H1 (cell line): ENCODE data around the gene ZNF764. TPM values are rescaled to one million over a fixed set of nuclear protein-coding genes. Genes with fewer than 3 reads are reported as not detected.
A peak's percentile ranks its signal among the peaks of the same experiment; 100 is the strongest.

Experiments used
- CTCF ChIA-PET: fragments of 300-600 bp; sonication (Branson Sonifier 250); formaldehyde crosslinking; loops from one replicate; lab custom pipeline; 2021; ENCODE audit not compliant: partially characterized antibody; lab: Charles Lee
- POLR2A ChIA-PET: fragments of 300-600 bp; sonication (Branson Sonifier 250); formaldehyde crosslinking; loops from one replicate; lab custom pipeline; 2021; ENCODE audit warnings: inconsistent platforms; ENCODE audit not compliant: partially characterized antibody; lab: Charles Lee
- DNase-seq, 2 experiments: peaks; one replicate each; pipeline versions ENCODE4 v3.0.0 to v3.0.0-alpha.2; 2010 to 2022; ENCODE audit warnings: low spot score in 2 of 2, low read depth in 1 of 2, mixed read lengths in 1 of 2
- FAIRE-seq: peaks from 2 replicates; lab custom pipeline; 2011; peaks lifted over from hg19 to GRCh38; lab: Jason Lieb, UNC
- H2AFZ ChIP-seq: 2 replicates; pipeline ENCODE4 v1.8.1; 2012; ENCODE audit warnings: low read length, inconsistent platforms
- H2AK5ac ChIP-seq: 2 replicates; pipeline ENCODE4 v1.6.1; 2013; ENCODE audit warnings: low read depth, low read length
- H2BK120ac ChIP-seq: replicated peaks from 2 replicates; pipeline ENCODE3; 2013; ENCODE audit warnings: low read depth, low read length, inconsistent platforms
- H2BK12ac ChIP-seq: 2 replicates; pipeline ENCODE4 v1.6.1; 2013; ENCODE audit warnings: low read depth, low read length
- H2BK15ac ChIP-seq: 2 replicates; pipeline ENCODE4 v1.6.1; 2013; ENCODE audit warnings: low read length
- H2BK20ac ChIP-seq: 2 replicates; pipeline ENCODE4 v1.6.1; 2013; ENCODE audit warnings: low read length
- H2BK5ac ChIP-seq: 2 replicates; pipeline ENCODE4 v1.6.1; 2013; ENCODE audit warnings: low read depth, low read length
- H3K14ac ChIP-seq: 2 replicates; pipeline ENCODE4 v1.6.1; 2013; ENCODE audit warnings: inconsistent platforms; ENCODE audit not compliant: insufficient read length
- H3K18ac ChIP-seq: 2 replicates; pipeline ENCODE4 v1.6.1; 2013; ENCODE audit warnings: low read length; ENCODE audit errors: extremely low read depth
- H3K23ac ChIP-seq: 2 replicates; pipeline ENCODE4 v1.6.1; 2013; ENCODE audit warnings: inconsistent platforms; ENCODE audit not compliant: insufficient read length
- H3K23me2 ChIP-seq: 2 replicates; pipeline ENCODE4 v1.6.1; 2013; ENCODE audit warnings: low read depth, low read length
- H3K27ac ChIP-seq: 2 replicates; pipeline ENCODE4 v1.6.1; 2011; ENCODE audit warnings: low read depth, low read length, inconsistent platforms
- H3K27me3 ChIP-seq, 4 experiments: replicated peaks in 1 of 4; 1 replicate in 1 of 4; 2 replicates in 3 of 4; pipeline versions ENCODE4 v1.6.1 to v1.8.1; 2011 to 2013; ENCODE audit warnings: low read length in 3 of 4, mild to moderate bottlenecking in 3 of 4, inconsistent platforms in 2 of 4, mixed read lengths in 2 of 4, moderate library complexity in 1 of 4; ENCODE audit not compliant: control insufficient read depth in 3 of 4, insufficient read depth in 3 of 4; ENCODE audit errors: extremely low read depth in 1 of 4
- H3K36me3 ChIP-seq, 4 experiments: 2 replicates each; pipeline versions ENCODE4 v1.6.1 to v1.8.1; 2011 to 2013; ENCODE audit warnings: mild to moderate bottlenecking in 4 of 4, low read length in 3 of 4, moderate library complexity in 2 of 4, control low read depth in 1 of 4, inconsistent platforms in 1 of 4; ENCODE audit not compliant: insufficient read depth in 4 of 4, control insufficient read depth in 2 of 4
- H3K4ac ChIP-seq: replicated peaks from 2 replicates; pipeline ENCODE3; 2013; ENCODE audit warnings: low read length, low read depth, mixed read lengths, inconsistent platforms; ENCODE audit not compliant: insufficient read length
- H3K4me1 ChIP-seq, 4 experiments: replicated peaks in 1 of 4; 1 replicate in 1 of 4; 2 replicates in 3 of 4; pipeline versions ENCODE4 v1.6.1 to v1.8.1; 2011 to 2013; ENCODE audit warnings: low read length in 3 of 4, inconsistent platforms in 2 of 4, mixed read lengths in 1 of 4; ENCODE audit not compliant: insufficient read depth in 4 of 4, control insufficient read depth in 3 of 4
- H3K4me2 ChIP-seq, 2 experiments: 2 replicates each; pipeline versions ENCODE4 v1.6.1 to v1.8.1; 2011 to 2013; ENCODE audit warnings: low read depth in 2 of 2, low read length in 2 of 2, control low read depth in 1 of 2, inconsistent platforms in 1 of 2, mild to moderate bottlenecking in 1 of 2; ENCODE audit not compliant: insufficient read depth in 1 of 2
- H3K4me3 ChIP-seq, 4 experiments: fragments of 200-600, 300-600 bp in 1 of 4; sonication (generic), shearing (Covaris generic), sonication (Bioruptor Twin) in 1 of 4; 2 replicates each; pipeline versions ENCODE4 v1.5.1 to v1.8.1; 2011 to 2016; ENCODE audit warnings: low read length in 4 of 4, low read depth in 3 of 4, control low read depth in 2 of 4, inconsistent platforms in 2 of 4, mild to moderate bottlenecking in 2 of 4, mixed read lengths in 1 of 4, moderate library complexity in 1 of 4; ENCODE audit not compliant: insufficient read depth in 2 of 4; ENCODE audit errors: extremely low read depth in 1 of 4
- H3K56ac ChIP-seq: replicated peaks from 2 replicates; pipeline ENCODE3; 2013; ENCODE audit warnings: low read depth, mild to moderate bottlenecking, mixed read lengths, low read length, inconsistent platforms; ENCODE audit not compliant: insufficient read length
- H3K79me1 ChIP-seq: 2 replicates; pipeline ENCODE4 v1.6.1; 2013; ENCODE audit warnings: low read depth, low read length, control low read depth
- H3K79me2 ChIP-seq, 2 experiments: 2 replicates each; pipeline versions ENCODE4 v1.6.1 to v1.8.1; 2012 to 2013; ENCODE audit warnings: low read length in 2 of 2, mild to moderate bottlenecking in 2 of 2, inconsistent platforms in 1 of 2; ENCODE audit not compliant: insufficient read depth in 2 of 2, control insufficient read depth in 1 of 2
- H3K9ac ChIP-seq, 4 experiments: replicated peaks in 1 of 4; 1 replicate in 1 of 4; 2 replicates in 3 of 4; pipeline versions ENCODE4 v1.6.1 to v1.8.1; 2011 to 2013; ENCODE audit warnings: low read depth in 3 of 4, low read length in 3 of 4, control low read depth in 2 of 4, mild to moderate bottlenecking in 2 of 4, moderate library complexity in 2 of 4, inconsistent platforms in 1 of 4; ENCODE audit errors: extremely low read depth in 1 of 4
- H3K9me3 ChIP-seq, 2 experiments: 2 replicates each; pipeline versions ENCODE4 v1.6.1 to v1.8.1; 2012 to 2013; ENCODE audit warnings: mild to moderate bottlenecking in 2 of 2, moderate library complexity in 2 of 2, control low read depth in 1 of 2, inconsistent platforms in 1 of 2, low read depth in 1 of 2, low read length in 1 of 2, mixed read lengths in 1 of 2; ENCODE audit not compliant: insufficient read depth in 2 of 2
- H4K20me1 ChIP-seq, 2 experiments: replicated peaks in 1 of 2; 2 replicates each; pipeline versions ENCODE3 to v1.8.1; 2011 to 2013; ENCODE audit warnings: inconsistent platforms in 2 of 2, low read length in 2 of 2, mild to moderate bottlenecking in 1 of 2; ENCODE audit not compliant: insufficient read depth in 2 of 2, control insufficient read depth in 1 of 2
- H4K5ac ChIP-seq: 2 replicates; pipeline ENCODE4 v1.6.1; 2013; ENCODE audit warnings: low read length, low read depth, mixed read lengths, inconsistent platforms; ENCODE audit not compliant: insufficient read length
- H4K8ac ChIP-seq: 2 replicates; pipeline ENCODE4 v1.8.0; 2013; ENCODE audit warnings: mild to moderate bottlenecking, moderate library complexity, low read length, inconsistent platforms; ENCODE audit not compliant: insufficient read depth; ENCODE audit errors: extremely low read depth
- H4K91ac ChIP-seq: replicated peaks from 2 replicates; pipeline ENCODE3; 2013; ENCODE audit warnings: low read length, mixed read lengths, inconsistent platforms; ENCODE audit not compliant: insufficient read length
- ASH2L ChIP-seq: fragments of 200-600, 300-600 bp; sonication (generic); IDR thresholded peaks from one replicate; pipeline ENCODE4 v1.7.1; 2017; ENCODE audit warnings: low read length
- BACH1 ChIP-seq: IDR thresholded peaks from 2 replicates; pipeline ENCODE4 v1.6.1; 2012; ENCODE audit warnings: low read length, improper control_type of control experiment
- CTBP2 ChIP-seq: IDR thresholded peaks from 2 replicates; pipeline ENCODE4 v1.7.0; 2011; ENCODE audit warnings: borderline replicate concordance, mild to moderate bottlenecking, moderate library complexity, mixed read lengths, low read length; ENCODE audit not compliant: insufficient read depth, insufficient read length
- GTF2F1 ChIP-seq: IDR thresholded peaks from 2 replicates; pipeline ENCODE4 v1.6.1; 2012; ENCODE audit warnings: low read depth, low read length, improper control_type of control experiment, borderline replicate concordance
- KDM5A ChIP-seq: fragments of 200-600 bp; IDR thresholded peaks from 2 replicates; pipeline ENCODE4 v1.7.1; 2012; ENCODE audit warnings: mild to moderate bottlenecking, low read length, inconsistent platforms, mixed read lengths
- POLR2A ChIP-seq, 2 experiments: IDR thresholded peaks; 1 replicate in 1 of 2; 2 replicates in 1 of 2; pipeline ENCODE4 v1.6.1; 2011; ENCODE audit warnings: low read depth in 2 of 2, low read length in 2 of 2, mild to moderate bottlenecking in 2 of 2; ENCODE audit errors: control extremely low read depth in 1 of 2
- SAP30 ChIP-seq: fragments of 300-600 bp; sonication (generic); IDR thresholded peaks from 2 replicates; pipeline ENCODE4 v1.7.1; 2012; ENCODE audit warnings: low read length, moderate library complexity, mild to moderate bottlenecking, inconsistent platforms; ENCODE audit not compliant: insufficient read depth, insufficient replicate concordance
- SP1 ChIP-seq: IDR thresholded peaks from 2 replicates; pipeline ENCODE4 v1.6.1; 2011; ENCODE audit warnings: low read depth, low read length
- SP4 ChIP-seq: IDR thresholded peaks from 2 replicates; pipeline ENCODE4 v1.6.1; 2012; ENCODE audit warnings: low read length, inconsistent platforms
- TEAD4 ChIP-seq: IDR thresholded peaks from 2 replicates; pipeline ENCODE4 v1.6.1; 2012; ENCODE audit warnings: low read depth, low read length, inconsistent platforms, mixed read lengths
- WGBS, 2 experiments: shearing (Covaris generic) in 1 of 2; methylation state at CpG; one replicate each; pipeline versions ENCODE4 v1.1.6 to v1.1.7; 2013 to 2015; ENCODE audit warnings: low lambda C conversion rate in 2 of 2, mixed read lengths in 2 of 2, inconsistent platforms in 1 of 2, low coverage in 1 of 2, missing lambda C conversion rate in 1 of 2; ENCODE audit not compliant: insufficient replicate concordance in 2 of 2, insufficient coverage in 1 of 2, insufficient read length in 1 of 2; ENCODE audit errors: extremely low coverage in 1 of 2, missing lambda C conversion rate in 1 of 2; 5-methylcytosine and 5-hydroxymethylcytosine counted together
- polyA plus RNA-seq, 7 experiments: library from polyadenylated mRNA; depleted of rRNA in 3 of 7; stranded (reverse) in 5 of 7; unstranded in 2 of 7; fragments of >200 nt in 5 of 7; fragments of 200-250 nt in 2 of 7; gene quantifications; 1 replicate in 5 of 7; 2 replicates in 1 of 7; 4 replicates in 1 of 7; pipeline versions ENCODE4 v1.2.1 to v1.2.3, GENCODE V29; 2011 to 2013; ENCODE audit warnings: missing spikeins in 2 of 7, mixed read lengths in 2 of 7
- total RNA-seq: library from RNA; stranded (reverse); fragmentation: NEBNext Ultra II Directional; extraction: Animal tissue kit (Norgen Biotek cat#: 25700); gene quantifications from 2 replicates; pipeline ENCODE4 v1.2.1, GENCODE V29; 2021

Gene ZNF764
- total and polyA plus RNA-seq, 2 of the 8 experiments (the other 6 are each of a cell fraction or from before 2014, with no cell fraction given), result 5.7 to 7.7 TPM

DNA sequence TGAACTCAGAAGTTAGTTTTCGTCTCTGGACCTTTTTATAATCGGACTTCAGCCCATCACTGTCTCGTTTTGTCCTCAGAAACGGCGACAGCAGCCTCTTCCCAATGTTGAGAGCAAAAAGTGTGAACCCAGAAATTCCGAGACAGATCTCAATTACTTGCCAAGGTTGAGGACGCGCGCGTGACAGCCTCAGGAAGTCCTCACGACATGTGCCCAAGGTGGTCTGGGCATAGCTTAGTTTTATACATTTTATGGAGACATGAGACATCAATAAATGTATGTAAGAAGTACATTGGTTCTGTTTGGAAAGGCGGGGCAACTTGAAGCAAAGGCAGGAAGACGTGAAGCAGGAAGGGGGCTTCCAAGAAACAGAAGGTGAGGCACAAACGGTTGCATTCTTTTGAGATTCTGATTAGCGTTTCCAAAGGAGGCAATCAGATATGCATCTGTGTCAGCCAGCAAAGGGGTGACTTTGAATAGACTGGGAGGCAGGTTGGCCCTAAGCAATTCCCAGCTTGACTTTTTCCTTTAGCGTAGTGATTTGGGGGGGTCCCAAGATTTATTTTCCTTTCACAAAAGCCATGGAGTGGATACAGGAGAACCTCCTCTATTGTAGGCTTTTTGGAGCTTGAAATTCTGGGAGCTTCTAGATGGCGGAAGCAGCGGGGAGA, 22.9 kb downstream of the ZNF764 start:
- Histone ChIP-seq H3K4ac (peak overlapping the region; percentile 28), H2BK120ac (peak overlapping the region; percentile 17), H2BK15ac (no peak overlapping the region), H2AFZ (no peak overlapping the region), H3K4me2 (peak overlapping the region; percentile 58 to 86), H2BK12ac (peak overlapping the region; percentile 85), H3K23ac (no peak overlapping the region), H3K23me2 (peaks cover 7% of the 10 kb centered on the region), H3K14ac (no peak overlapping the region), H2AK5ac (peak overlapping the region; percentile 11), H3K4me3 (peak overlapping the region; percentile 61 to 85 (median 70)), H3K27me3 (no peaks in the 10 kb centered on the region), H3K9ac (peak overlapping the region; percentile 67 to 94 (median 88)), H3K4me1 (peaks cover 0 to 8% (median 3%) of the 10 kb centered on the region in 4 experiments; a peak in 3 of 7 replicates), H4K5ac (peak overlapping the region; percentile 84), H4K91ac (peak overlapping the region; percentile 81), H3K79me1 (peaks cover 2% of the 10 kb centered on the region), H4K20me1 (peaks cover 0 to 5% of the 10 kb centered on the region in 2 experiments), H3K56ac (peak overlapping the region; percentile 88), H3K9me3 (no peaks in the 10 kb centered on the region), H3K36me3 (peaks cover 0 to 8% (median 2%) of the 10 kb centered on the region in 4 experiments; a peak in 2 of 8 replicates), H2BK5ac (peak overlapping the region; percentile 94), H3K79me2 (peaks cover 0 to 4% of the 10 kb centered on the region in 2 experiments; a peak in 1 of 4 replicates), H3K18ac (peak overlapping the region; percentile 73), H4K8ac (peak overlapping the region; percentile 63; the same call in 1 of the 2 replicates), H3K27ac (peak overlapping the region; percentile 94), H2BK20ac (no peak overlapping the region)
- DNase-seq (peak in 1 of 2 experiments; percentile 46), FAIRE-seq (no peak)
- ChIA-PET POLR2A (interaction anchor here (0.6 to 5.3 kb wide), 31 partner anchors 9 to 180 kb away, joined by 3 to 121 read pairs (median 5); partner anchors contain the start of genes CD2BP2, DCTPP1, SEPHS2 and ZNF688), CTCF (interaction anchor here (0.6 to 4.4 kb wide), 30 partner anchors 10 to 1591 kb away, joined by 3 to 28 read pairs (median 5); partner anchors contain the start of genes DCTPP1 and ZNF764)
- TF ChIP-seq SAP30 (peak; percentile 70), KDM5A (no peak), SP1 (no peak), SP4 (0 out of 2 replicates have a peak, but pooled peaks have one; percentile 41), POLR2A (IDR thresholded peaks at IDR 0.05; ENCODE audit: control extremely low read depth in 1 of 2, low read depth in 2 of 2, low read length in 2 of 2) (peak; percentile 36 to 61; a peak in 2 of 3 replicates), CTBP2 (no peak), ASH2L (peak; percentile 2), BACH1 (no peak), GTF2F1 (0 out of 2 replicates have a peak, but pooled peaks have one; percentile 37), TEAD4 (no peak)
- WGBS, 2 experiments, result 3% methylated on average over 18 of the region's 18 CpGs; no CpG with 5 or more reads in 1 of the 2 experiments
